ENCODE data around the gene PCDHGB6. TPM values are rescaled to one million over a fixed set of nuclear protein-coding genes. Genes with fewer than 3 reads are reported as not detected.

Gene PCDHGB6
- total RNA-seq, 1 experiment from 2014 or later = 6.0 TPM

- peaks cover 17% of the 10 kb centered on the region for H3K27me3 Mint-ChIP-seq (ENCODE audit: low read depth)
- TF ChIP-seq CTCF (conservative IDR thresholded peaks at IDR 0.05) = peak; percentile 74
- Histone ChIP-seq H3K4me2 (ENCODE audit: insufficient read depth, insufficient read length, low read length) (no peak within 1 kb of the TSS), H3T11ph (ENCODE audit: low read length) (no peak within 1 kb of the TSS), H2BK5ac (ENCODE audit: insufficient read length, low read length) (no peak within 1 kb of the TSS), H4K5ac (ENCODE audit: insufficient read length, low read depth, low read length) (no peak within 1 kb of the TSS), H3K9me3 (ENCODE audit: control insufficient read depth, low read depth, low read length) (peaks cover 13% of the 10 kb centered on the region), H3K79me1 (ENCODE audit: insufficient read depth, low read depth, low read length, poor library complexity, severe bottlenecking) (no peaks in the 10 kb centered on the region), H2BK15ac (ENCODE audit: low read depth, low read length) (no peak within 1 kb of the TSS), H2BK12ac (ENCODE audit: insufficient read length, low read depth, low read length) (no peak within 1 kb of the TSS), H2BK120ac (ENCODE audit: low read depth, low read length, poor library complexity, severe bottlenecking) (no peak within 1 kb of the TSS), H3K14ac (ENCODE audit: insufficient read depth, low read length) (0 out of 2 replicates have a peak within 1 kb of the TSS, but pooled peaks have one; percentile 11), H3K9ac (ENCODE audit: extremely low read depth, insufficient read length, low read length) (no peak within 1 kb of the TSS), H3K27me3 (ENCODE audit: insufficient read depth, low read length) (no peaks in the 10 kb centered on the region; the same call in 1 of the 2 replicates), H3K4me1 (ENCODE audit: insufficient read depth, low read length) (no peaks in the 10 kb centered on the region), H2AFZ (ENCODE audit: low read length) (no peak within 1 kb of the TSS), H2AK5ac (ENCODE audit: insufficient read length, low read length) (no peak within 1 kb of the TSS), H3K23ac (ENCODE audit: insufficient read length, low read depth, low read length) (no peak within 1 kb of the TSS), H3K79me2 (ENCODE audit: insufficient read depth, low read length) (no peaks in the 10 kb centered on the region), H3K27ac (ENCODE audit: insufficient read length, low read depth, low read length) (no peak within 1 kb of the TSS), H3K4ac (ENCODE audit: low read depth, low read length) (no peak within 1 kb of the TSS), H3K18ac (ENCODE audit: insufficient read length, low read depth, low read length) (no peak within 1 kb of the TSS), H4K8ac (replicated peaks; ENCODE audit: insufficient read length, low read depth, low read length) (no peak within 1 kb of the TSS), H3K56ac (ENCODE audit: insufficient read length, low read depth, low read length) (no peak within 1 kb of the TSS), H4K91ac (ENCODE audit: insufficient read length, low read depth, low read length) (no peak within 1 kb of the TSS), H4K20me1 (ENCODE audit: control insufficient read depth, insufficient read depth, insufficient read length) (no peaks in the 10 kb centered on the region), H2BK20ac (ENCODE audit: low read depth, low read length, poor library complexity, severe bottlenecking) (no peak within 1 kb of the TSS), H3K23me2 (ENCODE audit: insufficient read length, low read depth, low read length, poor library complexity, severe bottlenecking) (peaks cover 7% of the 10 kb centered on the region)
- H3K27ac Mint-ChIP-seq = peak within 1 kb of the TSS in 1 of 3 experiments; percentile 35; a peak in 2 of 7 replicates
- H3K4me3 Mint-ChIP-seq = peak within 1 kb of the TSS; percentile 32 to 60; a peak in 3 of 5 replicates
- peaks cover 52 to 85% (median 59%) of the 10 kb centered on the region in 3 experiments for H3K36me3 Mint-ChIP-seq (ENCODE audit: insufficient read depth in 1 of 3, low read depth in 3 of 3)
- H3K9me3 Mint-ChIP-seq = peaks cover 62 to 76% of the 10 kb centered on the region in 2 experiments
- peak; percentile 74 for DNase-seq
- peaks cover 4 to 9% of the 10 kb centered on the region in 2 experiments; a peak in 3 of 4 replicates for H3K4me1 Mint-ChIP-seq
- WGBS (ENCODE audit: extremely low coverage, insufficient read length, low lambda C conversion rate) = no CpG with 5 or more reads among the region's 42 CpGs
Observed at GRCh38 chr5:141420855-141421488, 13.2 kb downstream of the PCDHGB6 start, which contains the start of gene PCDHGA11. Gene PCDHGA11, plus strand, starts transcription at chr5:141421051. Its CDS starts 177 bp downstream, at chr5:141421228.
